HG03060 (cell line): ENCODE measurements around the gene MRAP.

Experiments
- ATAC-seq: cut with Tn5 transposase; IDR thresholded peaks from one replicate; pipeline ENCODE4 v1.9.1; 2021; ENCODE audit warnings: low read depth, moderate number of reproducible peaks; ENCODE audit not compliant: unreplicated experiment

MRAP gene

GRCh38 chr21:32340863-32341848 is 42.5 kb downstream of the MRAP start:
- ATAC-seq: no peak

- no peak for ATAC-seq
Observed at GRCh38 chr21:32346951-32347350, 48.3 kb downstream of the MRAP start.

- ATAC-seq: no peak
Observed at GRCh38 chr21:32347351-32347750, 48.7 kb downstream of the MRAP start.

- ATAC-seq: no peak
Observed at GRCh38 chr21:32347977-32348376, 49.3 kb downstream of the MRAP start.

GRCh38 chr21:32348604-32349332 is 50.1 kb downstream of the MRAP start:
- no peak for ATAC-seq

- ATAC-seq: no peak
Observed at GRCh38 chr21:32349333-32349944, 50.8 kb downstream of the MRAP start.

GRCh38 chr21:32350211-32350980 is 51.7 kb downstream of the MRAP start:
- no peak for ATAC-seq

GRCh38 chr21:32350981-32351380 is 52.3 kb downstream of the MRAP start:
- ATAC-seq: no peak

- no peak for ATAC-seq
Observed at GRCh38 chr21:32351428-32351827, 52.8 kb downstream of the MRAP start.

- ATAC-seq: no peak
Observed at GRCh38 chr21:32352526-32352925, 53.9 kb downstream of the MRAP start.

GRCh38 chr21:32353002-32353711 is 54.5 kb downstream of the MRAP start:
- ATAC-seq: no peak

- no peak for ATAC-seq
Observed at GRCh38 chr21:32356874-32357395, 58.3 kb downstream of the MRAP start.

- ATAC-seq: no peak
Observed at GRCh38 chr21:32359719-32360260, 61.1 kb downstream of the MRAP start.

- no peak for ATAC-seq
Observed at GRCh38 chr21:32360401-32360975, 61.8 kb downstream of the MRAP start.
